AG20443 (cell line): ENCODE results near the gene RHBDL3.

Experiments used
- DNase-seq: peaks from one replicate; pipeline ENCODE4 v3.0.0; 2012; ENCODE audit warnings: low spot score, mixed read lengths

RHBDL3 gene

DNA sequence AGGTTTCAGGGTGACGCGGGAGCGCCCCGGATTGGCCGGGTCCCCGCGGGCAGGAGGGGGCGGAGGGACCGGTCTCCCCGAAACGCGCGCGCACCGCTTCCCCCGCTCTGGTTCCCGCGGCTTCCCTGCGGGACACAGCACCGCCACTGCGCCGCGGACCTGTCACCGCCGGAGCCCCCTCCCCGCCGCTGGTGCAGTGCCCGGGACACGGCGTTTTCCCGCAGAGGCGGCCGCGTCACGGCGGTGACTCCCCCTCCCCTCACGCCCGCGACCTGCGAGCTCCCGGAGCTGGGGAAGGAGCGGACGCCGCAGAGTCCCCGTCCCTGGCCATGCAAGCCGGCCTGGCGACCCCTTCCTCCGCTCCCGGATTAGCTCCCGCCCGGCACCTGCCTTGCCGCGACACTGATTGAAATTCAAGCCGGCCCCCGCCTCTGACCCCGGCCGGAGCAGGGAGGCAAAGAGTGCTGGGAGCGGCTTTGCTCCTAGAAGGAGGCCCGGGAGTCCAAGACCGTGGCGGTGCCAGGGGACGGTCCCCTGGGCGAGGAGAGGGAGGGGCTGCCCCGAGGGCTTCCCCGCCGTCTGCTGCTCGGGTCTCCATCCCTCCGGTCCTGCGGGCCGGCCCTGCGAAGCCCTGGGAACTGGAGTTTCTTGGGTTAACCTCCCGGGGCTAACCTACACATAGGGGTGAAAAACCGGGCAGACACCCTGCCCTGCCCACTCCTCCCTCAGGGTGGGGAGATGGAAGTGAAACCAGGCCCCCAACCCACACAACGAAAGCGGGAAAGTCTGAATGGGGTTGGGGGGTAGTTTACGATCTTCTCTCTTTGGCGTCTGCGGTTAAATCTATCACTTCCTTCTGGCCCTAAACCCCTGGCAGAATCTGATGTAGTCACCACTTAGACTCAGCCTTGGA is 1.0 kb downstream of the RHBDL3 start:
- no peak for DNase-seq

DNA sequence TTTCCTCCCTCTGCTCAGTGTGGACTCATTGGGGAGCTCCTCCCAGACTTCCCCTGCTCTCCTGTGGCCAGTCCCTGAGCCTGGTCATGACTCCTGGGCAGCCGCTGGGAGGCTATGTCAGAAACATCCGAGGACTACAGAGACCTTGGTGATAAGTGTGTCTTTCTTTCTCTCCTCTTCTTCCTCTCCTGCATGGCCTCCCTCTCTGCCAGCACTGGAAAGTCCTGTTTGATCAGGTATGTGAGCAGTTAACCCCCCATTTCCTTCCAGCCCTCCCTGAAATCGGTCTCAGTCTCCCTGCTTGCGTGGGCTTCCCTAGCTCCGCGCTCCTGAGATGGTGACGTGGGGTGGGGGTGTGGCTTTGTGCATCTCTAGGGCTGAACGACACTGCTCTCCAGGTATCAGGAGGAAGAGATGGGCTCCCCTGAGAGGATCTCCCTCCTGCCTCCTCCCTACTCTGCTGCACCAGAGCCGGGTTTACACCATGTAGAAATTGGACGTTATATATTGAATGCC is 2.1 kb downstream of the RHBDL3 start:
- DNase-seq: peak; percentile 52

GRCh38 chr17:32268734-32269288 is 3.2 kb downstream of the RHBDL3 start:
- DNase-seq: no peak

DNA sequence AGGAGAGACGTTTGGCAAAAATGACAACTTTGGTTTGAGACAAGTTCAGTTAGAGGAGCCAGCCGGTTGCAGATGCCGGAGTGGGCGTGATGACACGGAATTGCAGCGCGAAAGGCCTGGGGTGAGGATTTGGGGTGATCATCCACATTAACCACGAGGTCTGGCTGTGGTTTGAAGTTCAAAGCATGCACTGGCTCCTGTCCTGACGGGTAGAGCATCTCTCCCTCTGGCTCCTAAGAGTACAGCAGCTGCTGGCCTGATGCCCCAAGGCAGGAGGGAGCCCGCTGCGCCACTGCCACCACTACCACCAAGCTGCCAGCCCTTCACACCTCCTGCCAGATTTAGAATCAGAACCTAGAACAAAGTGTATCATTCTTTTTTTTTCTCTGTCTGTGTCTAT is 3.7 kb downstream of the RHBDL3 start:
- no peak for DNase-seq

DNA sequence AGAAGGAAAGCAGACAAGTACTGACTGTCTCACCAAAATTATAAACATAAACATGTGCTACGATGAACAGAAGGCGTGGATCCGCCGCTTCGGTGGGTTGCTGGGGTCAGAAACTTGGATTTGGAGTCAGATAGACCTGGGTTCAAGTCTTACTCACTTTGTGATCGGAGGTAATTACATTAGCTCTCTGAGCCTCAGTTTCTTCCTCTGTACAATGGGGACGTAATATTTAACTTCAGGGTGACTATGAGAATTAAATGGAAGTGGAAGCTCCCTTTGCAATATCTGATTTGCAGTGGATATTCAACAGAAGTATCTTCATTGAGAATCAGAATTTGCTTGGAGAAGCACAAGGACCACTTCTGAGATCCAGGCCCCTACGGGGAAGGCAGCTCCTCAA is 6.2 kb downstream of the RHBDL3 start:
- DNase-seq: no peak

DNA sequence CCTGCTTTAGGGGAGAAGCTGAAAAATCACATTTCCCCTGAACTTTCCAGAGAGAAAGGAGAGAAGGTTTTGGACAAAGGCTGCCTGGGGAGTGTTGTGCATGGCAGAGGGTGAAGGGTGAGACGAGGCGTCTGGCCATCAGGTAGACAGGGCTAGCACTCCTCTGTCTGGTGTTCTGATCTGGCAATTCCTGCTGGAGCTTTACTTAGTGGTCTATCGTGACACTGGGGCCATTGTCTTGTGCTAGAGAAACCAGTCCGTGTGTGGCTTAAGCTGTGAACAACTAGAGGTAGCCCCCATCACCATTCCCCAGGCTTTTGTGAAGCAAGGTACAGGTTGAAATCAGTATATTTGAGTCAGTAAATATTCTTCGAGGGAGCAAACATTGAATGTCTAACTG is 8.5 kb downstream of the RHBDL3 start:
- no peak for DNase-seq

DNA sequence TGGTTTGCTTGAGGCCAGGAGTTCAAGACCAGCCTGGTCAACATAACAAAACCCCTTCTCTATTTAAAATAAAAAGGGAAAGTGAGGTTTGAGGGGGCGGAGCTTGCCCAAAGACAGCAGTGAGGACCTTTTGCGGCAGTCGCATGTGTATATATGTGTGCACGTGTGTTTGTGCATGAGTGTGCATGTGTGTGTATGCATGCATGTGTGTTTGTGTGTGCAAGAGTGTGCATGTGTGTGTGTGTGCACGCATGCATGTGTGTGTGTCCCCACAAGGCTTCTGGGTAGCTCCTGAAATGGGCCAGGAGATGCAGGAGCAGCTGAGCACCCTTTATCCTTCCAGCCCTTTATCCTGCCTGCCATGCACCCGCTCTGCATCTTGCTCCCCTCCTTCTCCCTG is 9.0 kb downstream of the RHBDL3 start:
- no peak for DNase-seq

GRCh38 chr17:32275060-32276042 is 9.7 kb downstream of the RHBDL3 start:
- DNase-seq: peak; percentile 88

DNA sequence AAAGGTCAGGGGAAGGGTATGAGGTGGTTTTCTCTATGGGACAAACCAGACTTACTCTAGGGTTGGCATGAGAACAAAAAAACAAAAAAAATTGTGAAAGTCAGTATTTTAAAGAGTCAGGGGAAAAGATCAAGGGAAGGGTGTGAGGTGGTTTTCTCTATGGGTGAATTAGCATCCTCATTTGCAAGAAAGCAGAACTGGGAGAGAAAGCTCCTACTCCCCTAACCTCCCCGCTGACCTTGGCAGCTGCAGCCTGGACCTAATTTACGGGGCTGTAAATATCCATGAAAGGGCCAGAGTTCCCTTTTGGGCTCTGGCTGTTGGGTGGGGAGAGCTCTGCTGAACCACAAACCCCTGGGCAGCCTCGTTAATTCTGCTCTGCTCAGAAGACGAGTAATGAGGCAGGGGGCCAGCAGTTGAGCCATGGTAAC is 10.6 kb downstream of the RHBDL3 start:
- no peak for DNase-seq

- DNase-seq: peak; percentile 77
These were observed 11.7 kb downstream of the RHBDL3 start for GRCh38 chr17:32277284-32277683.

DNA sequence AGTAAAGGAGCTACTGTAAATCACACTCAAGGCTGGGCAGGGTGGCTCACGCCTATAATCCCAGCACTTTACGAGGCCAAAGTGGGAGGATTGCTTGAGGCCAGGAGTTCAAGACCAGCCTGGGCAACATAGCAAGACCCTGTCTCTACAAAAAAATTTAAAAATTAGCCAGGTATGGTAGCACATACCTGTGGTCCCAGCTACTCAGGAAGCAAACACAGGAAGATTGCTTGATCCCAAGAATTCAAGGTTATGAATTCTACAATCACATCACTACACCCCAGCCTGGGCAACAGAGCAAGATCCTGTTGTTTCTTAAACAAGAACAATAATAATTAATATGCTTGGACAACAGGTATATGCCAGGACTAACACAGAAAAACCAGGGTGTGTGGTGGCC is 13.2 kb downstream of the RHBDL3 start:
- DNase-seq: no peak

DNA sequence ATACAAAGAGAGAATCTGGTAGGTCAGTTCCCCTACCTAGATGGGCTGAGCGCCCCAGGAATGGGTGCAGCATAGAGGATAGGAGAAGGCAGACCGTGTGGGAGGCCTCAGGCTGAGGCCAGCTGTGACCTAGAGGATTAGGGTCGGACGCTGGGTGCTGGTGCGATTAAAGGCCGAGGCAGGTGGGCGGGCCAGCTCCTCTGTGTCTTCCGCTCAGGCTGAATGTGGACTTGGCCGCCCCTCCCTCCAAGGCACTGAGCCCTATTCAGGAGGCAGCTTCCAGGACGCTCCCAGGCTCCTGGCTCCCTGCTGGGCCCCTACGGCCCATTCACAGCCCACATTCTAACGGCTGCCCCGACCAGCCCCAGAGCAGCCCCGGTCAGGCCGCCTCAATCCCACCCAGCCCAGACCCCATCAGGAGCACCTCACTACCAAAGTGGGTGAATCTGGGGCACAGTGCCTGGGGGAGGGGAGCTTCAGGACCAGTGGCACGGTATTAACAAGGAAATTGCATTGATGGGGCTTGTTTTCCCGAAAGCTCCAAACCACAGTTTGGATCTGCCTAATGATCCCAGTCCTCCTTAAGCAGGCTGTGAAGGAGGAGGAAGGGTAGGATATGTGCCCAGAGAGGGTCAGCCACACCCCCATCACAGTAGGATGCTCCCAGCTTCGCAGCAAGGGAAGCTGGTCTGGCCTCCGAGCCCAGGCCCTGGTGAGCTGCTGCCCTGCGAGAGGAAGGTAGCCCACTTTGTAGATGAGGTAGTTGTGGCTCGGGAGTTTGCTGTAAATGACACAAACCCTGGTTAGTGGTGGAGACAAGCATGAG is 14.5 kb downstream of the RHBDL3 start:
- no peak for DNase-seq

GRCh38 chr17:32281011-32281451 is 15.4 kb downstream of the RHBDL3 start:
- no peak for DNase-seq

GRCh38 chr17:32283745-32284201 is 18.1 kb downstream of the RHBDL3 start:
- DNase-seq: peak; percentile 58

GRCh38 chr17:32285306-32285705 is 19.7 kb downstream of the RHBDL3 start:
- DNase-seq: no peak

DNA sequence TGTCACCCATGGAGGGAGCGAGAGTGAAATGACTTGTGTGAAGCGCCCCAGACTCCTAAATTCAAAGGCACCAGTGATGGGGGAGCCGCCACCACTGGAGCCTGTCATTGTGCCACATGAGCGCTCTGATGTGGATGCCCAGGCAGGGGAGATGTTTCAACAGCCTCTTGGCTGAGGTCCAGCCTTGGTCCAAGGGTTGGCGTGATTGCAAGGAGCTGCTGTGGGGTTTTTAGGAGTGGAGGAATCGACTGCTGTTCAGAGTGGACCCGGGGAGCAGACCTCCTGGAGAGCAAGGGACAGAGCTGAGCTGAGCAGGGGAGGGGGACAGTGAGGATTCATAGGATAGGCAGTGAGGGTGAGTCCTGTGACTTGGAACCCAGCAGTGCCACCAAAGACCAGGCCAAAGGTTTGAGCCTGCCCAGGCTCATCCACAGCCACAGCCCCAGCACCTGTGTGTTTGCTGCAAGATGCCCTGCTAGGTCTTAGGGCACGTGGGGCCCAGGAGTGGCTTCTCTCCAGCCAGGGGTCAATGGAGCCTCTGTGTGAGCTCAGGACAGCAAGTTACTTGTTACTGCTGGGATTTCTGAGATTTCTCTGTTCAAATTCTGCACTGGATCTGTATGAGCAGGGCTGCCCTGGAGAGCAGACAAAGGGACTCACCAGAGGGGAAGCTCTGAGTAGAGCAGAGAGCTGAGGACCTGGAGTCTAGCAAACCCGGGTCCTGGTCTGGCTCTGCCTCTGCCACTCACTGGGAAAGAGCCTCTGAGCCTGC is 20.3 kb downstream of the RHBDL3 start:
- no peak for DNase-seq

GRCh38 chr17:32286518-32286900 is 20.9 kb downstream of the RHBDL3 start:
- no peak for DNase-seq

GRCh38 chr17:32287804-32288511 is 22.3 kb downstream of the RHBDL3 start:
- DNase-seq: no peak

- DNase-seq: no peak
These were observed 23.0 kb downstream of the RHBDL3 start for GRCh38 chr17:32288615-32289014.
